Panc1 (cell line): ENCODE results near the gene WASF3.

Source experiments
- CTCF ChIP-seq: fragments of 450-650 bp; IDR thresholded peaks from 2 replicates; pipeline ENCODE4 v1.5.1; 2017; ENCODE audit warnings: mild to moderate bottlenecking
- POLR2AphosphoS5 ChIP-seq: IDR thresholded peaks from 2 replicates; pipeline ENCODE4 v1.6.1; 2012; ENCODE audit warnings: mild to moderate bottlenecking, low read depth, low read length, moderate library complexity
- REST ChIP-seq, 2 experiments: IDR thresholded peaks; 2 replicates each; pipeline ENCODE4 v1.6.1; 2011 to 2012; ENCODE audit warnings: low read depth in 2 of 2, control low read depth in 1 of 2, low read length in 1 of 2, mild to moderate bottlenecking in 1 of 2, moderate library complexity in 1 of 2; ENCODE audit not compliant: insufficient read depth in 1 of 2
- SIN3A ChIP-seq: IDR thresholded peaks from 2 replicates; pipeline ENCODE4 v1.6.1; 2012; ENCODE audit warnings: low read depth, mild to moderate bottlenecking, low read length, moderate library complexity, borderline replicate concordance; ENCODE audit not compliant: insufficient read depth
- TCF7L2 ChIP-seq: IDR thresholded peaks from 2 replicates; pipeline ENCODE4 v1.6.1; 2011; ENCODE audit warnings: mild to moderate bottlenecking, low read depth, low read length, inconsistent platforms

GRCh38 chr13:26660766-26661165 is 103.3 kb downstream of the WASF3 start:
- TF ChIP-seq CTCF (no peak), TCF7L2 (no peak), SIN3A (no peak), POLR2AphosphoS5 (no peak), REST (IDR thresholded peaks at IDR 0.05; ENCODE audit: insufficient read depth in 1 of 2, low read depth in 2 of 2, low read length in 1 of 2) (no peak)
